SIG-M5 (cell line): ENCODE data around the gene MED27.
"Not testable (repeated sequence)": the region's sequence is repeated elsewhere in the genome, so short reads cannot be mapped to it uniquely, and the experiment has no call there.

ENCODE experiments used
- DNase-seq: peaks from one replicate; lab custom pipeline; 2025; lab: John Stamatoyannopoulos, UW

Gene MED27

DNA sequence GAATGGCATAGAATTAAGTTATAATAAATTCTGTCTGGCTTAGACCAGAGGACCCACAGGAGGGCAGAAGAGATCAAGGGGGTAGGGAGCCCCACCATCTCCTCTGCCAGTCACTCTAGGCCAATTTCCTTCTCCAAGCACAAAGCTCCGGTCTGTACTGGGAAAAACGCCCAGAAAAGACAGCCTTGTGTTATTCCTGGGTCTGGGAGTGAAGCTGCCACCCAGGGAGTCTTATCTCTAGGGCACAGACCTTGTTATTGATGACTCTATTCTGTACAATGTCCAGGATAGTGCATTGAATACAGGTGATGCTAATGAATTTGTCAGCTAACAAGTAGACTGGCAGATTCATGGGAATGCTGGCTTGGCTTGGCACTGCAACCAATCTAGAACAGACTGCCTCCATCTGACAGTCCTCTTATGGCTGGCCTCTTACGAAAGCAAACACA, 60.7 kb downstream of the MED27 start:
- no peak for DNase-seq

DNA sequence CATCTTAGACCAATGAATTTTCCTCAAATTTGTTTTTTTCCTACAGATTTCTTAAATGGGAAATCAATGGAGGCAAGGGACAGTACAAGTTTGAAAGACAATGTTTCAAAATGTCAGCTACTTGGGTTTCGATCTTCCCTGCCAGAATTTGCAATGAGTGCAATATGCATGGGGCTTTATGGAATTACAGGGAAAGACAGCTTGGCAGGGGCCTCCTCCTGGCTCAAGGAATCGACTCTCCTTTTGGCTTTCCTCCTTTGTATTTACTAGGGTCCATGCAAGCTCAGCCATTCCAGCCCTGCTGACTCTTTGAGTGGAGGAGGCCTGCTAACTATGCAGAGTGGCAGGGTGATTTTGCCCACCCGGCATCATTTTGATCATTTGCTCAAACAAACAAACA, 63.2 kb downstream of the MED27 start:
- DNase-seq: no peak

DNA sequence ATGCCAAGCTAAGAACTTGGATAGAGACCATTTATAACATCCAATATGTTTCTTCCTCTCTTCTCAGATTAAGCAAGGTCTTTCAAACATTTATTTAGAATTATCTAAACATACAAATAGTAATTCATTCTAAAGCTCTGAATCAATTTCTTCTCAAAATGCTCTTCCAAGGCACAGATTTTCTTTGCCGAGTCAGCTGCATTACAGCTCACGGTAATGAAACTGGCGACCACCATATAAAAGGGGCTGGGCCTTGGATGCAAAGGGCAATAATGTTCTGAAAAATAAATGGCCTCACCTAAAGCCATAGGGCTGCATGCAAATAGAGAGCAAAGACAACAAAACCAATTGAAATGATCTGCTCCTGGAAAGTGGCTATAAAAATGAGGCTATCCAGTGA, 63.8 kb downstream of the MED27 start:
- no peak for DNase-seq

DNA sequence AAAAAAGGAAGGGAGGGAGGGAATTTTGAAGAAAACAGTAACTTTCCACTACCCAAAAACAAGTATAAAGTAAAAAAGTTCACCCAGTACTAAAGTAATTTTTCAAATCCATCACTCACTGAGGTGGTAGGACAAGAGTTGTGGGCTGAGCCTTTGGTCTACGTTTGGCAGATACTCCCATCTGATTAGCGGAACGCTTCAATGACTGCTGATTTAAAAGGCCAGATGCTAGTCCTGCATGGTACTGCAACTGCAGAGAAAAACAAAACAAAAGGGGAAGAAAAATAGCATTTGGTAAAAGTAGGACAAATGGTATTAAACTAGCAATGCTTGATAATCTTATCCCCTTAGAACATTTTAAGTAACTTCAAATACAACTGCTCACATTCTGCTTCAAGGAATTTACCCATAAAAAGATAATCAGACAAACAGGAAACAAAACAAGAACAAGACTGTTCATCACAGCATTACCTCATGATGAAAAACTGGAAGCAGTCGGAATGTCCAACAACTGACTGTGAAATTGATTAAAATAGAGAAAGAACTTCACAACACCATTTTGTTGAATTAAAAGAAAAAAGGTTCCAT, 65.4 kb downstream of the MED27 start:
- no peak for DNase-seq

DNA sequence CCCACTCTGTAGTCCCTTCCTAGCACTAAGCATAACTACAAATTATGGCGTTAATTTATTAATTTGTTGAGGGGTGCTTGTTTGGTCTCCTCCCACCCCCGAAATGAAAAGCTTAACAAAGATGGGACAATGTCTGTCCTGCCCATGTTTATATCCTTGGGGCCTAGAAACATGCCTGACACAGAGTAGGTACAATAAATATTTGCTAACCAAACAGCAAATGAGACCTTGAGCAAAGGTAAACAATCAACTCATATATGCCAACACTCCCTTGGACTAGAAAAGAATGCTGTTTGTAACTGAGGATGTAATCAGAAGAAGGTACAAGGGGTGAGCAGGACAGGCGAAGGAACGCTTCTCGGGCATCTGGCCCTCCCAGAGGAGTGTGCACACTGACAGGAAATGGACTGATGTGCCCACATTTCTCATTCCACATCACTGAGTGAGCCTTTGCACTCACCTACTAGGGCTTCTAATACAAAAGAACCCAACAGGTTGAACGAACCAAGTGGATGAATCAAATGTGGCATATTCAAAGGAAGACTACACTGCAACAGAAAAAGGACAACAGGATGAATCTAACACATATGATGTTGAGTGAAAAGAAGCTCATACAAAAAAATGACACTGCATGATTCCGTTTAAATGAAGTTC, 66.8 kb downstream of the MED27 start:
- DNase-seq: no peak

DNA sequence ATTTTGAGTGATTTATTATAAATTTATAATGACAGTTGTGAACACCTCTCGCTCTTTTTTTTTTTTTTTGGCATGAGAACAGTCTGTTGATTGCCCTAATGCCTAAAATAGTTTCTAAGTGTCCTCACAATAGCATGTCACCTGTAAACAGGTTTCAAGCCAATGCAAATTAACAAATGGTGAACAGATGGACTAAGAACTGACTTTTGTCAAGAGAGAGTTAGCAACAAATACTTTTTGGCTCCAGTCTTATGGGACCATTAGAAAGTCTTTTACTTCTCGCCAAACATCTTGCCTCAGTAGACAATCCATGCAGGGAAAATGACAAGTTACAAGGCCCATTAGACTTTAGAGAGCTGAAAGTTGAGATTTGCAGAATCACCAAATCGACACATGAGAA, 67.8 kb downstream of the MED27 start:
- DNase-seq: no peak

DNA sequence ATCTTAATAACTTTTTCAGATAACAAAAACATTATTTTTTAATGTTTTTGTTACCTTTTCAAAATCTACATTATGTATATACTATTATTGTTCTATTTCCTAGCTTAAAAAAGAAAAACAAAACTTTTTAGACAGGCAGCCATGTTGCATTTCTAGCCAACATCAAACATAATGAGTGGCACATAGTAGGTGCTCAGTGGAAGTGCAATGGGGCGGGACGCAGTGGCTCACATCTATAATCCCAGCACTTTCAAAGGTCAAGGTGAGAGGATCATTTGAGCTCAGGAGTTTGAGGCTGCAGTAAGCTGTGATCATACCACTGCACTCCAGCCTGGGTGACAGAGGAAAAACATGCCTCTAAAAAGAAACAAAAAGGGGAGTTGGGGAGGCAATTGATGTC, 68.4 kb downstream of the MED27 start:
- no peak for DNase-seq

DNA sequence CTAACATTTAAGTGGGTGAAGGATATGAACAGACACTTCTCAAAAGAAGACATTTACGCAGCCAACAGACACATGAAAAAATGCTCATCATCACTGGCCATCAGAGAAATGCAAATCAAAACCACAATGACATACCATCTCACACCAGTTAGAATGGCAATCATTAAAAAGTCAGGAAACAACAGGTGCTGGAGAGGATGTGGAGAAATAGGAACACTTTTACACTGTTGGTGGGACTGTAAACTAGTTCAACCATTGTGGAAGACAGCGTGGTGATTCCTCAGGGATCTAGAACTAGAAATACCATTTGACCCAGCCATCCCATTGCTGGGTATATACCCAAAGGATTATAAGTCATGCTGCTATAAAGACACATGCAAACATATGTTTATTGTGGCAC, 69.5 kb downstream of the MED27 start:
- not testable (repeated sequence) for DNase-seq

DNA sequence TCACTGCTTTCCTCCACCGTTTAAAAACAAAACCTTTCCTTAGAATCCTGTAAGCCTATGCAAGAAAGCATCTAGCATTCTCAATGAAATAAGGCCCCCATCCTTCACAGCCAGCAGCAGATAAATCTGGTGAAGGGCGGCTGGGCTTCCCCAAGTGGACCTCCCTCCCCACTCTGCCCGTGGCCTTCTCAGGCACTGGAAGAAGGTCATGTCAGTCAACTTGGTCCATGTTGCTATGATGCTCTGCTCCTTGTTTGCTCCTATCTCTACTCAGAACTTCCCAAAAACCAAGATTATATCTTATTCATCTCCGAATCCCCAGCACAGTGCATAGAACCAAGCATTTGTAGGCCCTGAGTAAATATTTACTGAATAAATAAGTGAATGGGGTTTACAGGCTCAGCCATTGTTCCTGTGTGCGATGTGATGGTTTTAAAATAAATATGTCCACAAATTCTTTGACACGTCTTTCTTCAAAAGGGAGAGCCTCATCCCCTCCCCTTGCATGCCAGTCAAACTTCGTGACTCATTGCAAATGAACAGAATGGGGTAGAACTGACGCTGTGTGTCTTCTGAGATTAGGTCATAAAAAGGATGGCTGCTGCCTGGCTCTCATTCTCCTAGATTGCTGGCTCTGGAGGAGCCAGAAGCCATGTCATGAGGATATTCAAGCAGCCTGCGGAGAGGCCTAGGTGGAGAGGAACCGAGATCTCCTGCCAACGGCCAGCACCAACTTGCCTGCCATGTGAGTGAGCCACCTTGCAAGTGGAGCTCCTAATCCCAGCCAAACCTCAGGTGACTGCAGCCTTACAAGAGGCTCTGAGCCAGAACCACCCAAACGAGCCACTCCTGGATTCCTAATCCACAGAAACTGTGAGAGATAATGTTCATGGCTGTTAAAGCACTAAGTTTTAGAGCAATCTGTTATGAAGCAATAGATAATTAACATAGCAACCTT, 70.5 kb downstream of the MED27 start:
- no peak for DNase-seq

DNA sequence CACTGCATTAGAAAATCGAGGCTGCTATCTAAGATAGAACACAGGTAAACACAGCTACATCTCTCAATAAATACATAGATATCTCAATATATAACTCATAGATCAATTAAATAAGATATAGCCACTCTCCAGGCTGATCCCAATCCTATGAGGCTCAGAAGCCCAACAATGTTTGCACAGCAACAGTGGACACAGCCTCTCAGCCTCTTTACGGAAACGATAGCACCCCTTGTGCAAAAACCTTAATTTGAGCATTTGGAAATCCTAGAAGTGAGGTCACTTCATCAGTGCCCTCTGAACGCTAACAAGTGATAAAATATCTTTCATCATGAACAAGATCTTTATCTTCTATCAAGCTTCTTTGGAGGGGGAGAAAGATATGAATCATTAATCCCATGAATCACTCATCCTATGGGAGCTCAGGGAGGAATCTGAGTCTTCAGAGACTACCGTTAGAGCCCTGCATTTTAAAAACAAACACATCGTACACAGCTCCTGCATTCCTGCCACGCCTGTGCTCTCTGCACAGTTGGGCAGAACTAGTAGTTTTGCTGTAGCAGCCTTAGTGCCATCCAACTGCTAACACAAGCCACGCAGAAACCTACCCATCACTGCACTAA, 71.4 kb downstream of the MED27 start:
- DNase-seq: no peak

DNA sequence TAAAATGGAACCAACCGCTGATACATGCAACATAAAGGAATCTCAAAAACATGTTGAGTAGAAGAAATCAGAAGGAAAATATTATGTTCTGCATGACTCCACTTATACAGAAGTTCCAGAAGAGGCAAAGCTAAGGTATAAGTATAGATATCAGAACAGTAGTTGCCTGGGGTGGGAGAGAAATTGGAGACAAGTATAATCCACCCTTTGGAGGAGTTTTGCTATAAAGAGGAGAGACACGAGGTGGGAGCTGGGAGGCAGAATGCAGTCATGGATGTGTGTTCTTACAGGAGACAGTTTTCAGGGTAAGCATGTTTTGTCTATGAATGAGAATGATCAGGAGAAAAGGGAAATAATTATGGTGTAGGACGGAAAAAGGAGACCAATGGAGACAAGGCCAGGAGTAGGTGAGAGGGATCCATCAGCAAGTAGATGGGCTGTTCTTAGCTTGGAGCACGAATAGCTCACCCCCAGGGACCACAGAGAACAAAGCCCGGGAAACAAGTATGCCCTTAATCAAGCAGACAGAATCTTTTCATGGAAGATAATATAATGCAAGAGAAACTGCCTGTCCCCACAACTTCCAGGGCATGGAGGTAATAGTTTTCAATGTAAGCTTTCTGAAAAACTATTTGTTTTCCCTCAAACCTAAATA, 72.2 kb downstream of the MED27 start:
- DNase-seq: no peak

DNA sequence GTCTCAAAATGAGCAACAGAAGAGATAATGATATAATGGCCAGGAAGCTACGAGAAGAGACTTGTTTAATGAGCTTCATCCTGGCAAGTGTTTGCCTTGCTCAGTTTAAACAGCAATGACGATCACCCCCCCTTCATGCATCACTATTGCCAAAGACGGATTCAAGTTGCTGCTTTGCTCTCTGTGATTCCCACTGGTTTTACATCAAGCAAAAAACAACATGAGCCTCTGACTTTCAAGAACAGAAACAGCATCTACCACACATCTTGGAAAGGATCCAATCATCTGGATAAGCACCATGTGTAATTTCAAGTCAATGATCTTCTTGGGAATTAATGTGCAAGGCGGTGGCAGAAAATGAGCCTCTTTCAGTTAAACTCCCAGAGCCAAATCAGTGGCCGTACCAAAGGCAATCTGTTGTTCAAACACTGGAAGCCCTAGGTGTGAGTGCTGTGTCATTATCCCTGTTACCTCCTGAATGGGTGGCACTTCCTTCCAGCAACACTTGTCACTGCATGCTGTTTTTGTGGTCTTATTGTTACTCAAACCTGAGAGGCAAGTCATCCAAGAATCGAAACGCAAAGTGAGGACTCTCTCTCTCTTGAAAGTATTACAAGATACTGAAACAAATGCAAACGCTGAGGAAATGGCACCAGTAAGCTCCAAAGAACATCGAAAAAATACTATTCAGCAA, 72.8 kb downstream of the MED27 start:
- no peak for DNase-seq

DNA sequence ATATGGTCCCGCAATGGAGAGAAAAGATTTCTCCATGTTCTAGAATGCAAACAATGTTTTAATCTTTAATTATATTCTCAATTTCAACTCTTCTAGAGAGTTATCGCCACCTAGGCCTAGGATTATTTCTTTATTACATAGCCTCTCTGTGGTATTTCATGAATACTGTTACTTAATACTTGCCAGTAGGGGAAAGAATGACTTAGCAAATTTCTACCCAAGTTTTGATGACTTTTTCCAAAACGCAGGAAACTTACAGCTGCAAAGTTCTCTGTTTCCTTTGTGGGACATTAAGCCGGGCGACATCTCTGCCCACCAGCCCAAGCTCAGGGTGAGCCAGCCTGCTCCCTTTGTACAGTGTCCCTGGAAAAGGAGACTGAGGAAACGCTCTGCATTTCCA, 73.8 kb downstream of the MED27 start:
- no peak for DNase-seq

DNA sequence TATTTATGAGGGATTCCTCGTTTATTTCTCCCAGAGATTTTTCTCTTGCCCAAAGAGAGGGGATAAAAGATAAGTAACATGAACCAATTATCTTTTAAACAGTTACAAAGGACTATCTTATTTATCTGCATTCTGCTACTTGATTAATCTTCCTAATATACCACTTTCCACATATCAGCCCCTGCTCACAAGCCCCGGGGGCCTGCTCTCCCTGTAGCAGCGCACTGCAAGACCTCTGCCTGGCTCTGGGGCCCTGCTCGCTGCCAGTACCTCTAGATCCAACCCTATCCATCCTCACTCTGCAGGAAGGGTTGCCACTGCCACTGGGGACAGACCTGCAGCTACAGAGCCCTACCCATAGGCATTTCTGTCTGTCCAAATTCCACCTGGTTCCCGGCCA, 75.3 kb downstream of the MED27 start:
- DNase-seq: no peak

DNA sequence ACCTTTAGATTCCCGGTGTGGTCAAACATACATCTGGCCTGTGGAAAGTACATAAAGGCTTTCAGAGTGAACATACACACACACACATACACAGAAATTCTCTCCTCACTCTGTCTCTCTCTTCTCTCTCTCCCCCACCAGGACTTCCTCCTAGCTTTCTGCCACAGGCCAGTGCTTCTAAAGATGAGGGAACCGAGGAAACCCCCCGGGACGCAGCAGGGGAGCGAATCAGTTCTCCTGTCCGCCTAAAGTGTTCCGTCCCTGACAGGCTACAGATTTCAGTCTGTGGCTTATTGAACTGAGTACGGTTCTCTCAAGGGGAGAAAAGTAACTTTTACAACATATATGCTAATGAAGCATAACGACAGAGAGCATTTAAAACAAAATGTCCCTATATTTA, 75.8 kb downstream of the MED27 start:
- DNase-seq: no peak

DNA sequence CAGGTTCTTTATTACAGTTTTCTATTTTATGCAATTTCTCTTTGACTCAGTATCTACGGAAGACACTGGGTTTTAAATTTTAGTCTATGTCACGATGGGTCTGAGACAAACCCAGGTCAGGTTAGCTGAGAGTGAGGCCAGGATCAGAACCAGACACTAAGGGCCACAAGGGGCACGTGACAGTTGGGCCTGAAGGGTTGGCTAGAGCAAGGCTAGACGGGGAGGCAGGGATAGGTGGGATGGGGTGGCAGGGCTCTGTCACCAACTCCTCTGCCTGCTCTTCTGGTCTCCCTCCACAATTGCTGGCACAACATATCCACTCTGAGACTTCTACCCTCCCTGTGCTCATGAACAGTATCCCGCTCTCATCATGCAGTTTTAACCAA, 76.4 kb downstream of the MED27 start:
- no peak for DNase-seq

DNA sequence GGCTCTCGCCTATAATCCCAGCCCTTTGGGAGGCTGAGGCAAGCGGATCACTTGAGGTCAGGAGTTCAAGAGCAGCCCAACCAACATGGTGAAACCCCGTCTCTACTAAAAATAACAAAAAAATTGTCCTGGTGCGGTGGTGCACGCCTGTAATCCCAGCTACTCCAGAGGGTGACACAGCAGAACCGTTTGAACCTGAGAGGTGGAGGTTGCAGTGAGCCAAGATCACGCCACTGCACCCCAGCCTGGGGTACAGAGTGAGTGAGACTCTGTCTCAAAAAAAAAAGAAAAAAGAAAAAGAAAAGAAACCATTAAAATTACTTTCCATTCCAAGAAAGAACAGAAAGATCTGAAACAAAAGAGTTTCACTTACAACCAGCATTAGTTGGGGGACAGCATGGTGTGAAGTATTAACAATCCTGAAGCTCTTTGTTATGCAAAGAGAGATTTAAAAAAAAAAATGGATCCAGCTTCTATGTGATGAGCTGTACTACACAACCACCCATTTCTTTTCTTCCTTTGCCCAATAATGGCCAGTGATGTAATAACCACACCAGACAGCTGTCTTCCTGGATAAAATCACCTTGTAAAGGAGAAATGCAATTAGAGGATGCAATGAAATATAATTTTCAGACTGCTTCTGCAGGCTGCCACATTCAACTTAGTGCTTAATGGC, 76.9 kb downstream of the MED27 start:
- DNase-seq: no peak

DNA sequence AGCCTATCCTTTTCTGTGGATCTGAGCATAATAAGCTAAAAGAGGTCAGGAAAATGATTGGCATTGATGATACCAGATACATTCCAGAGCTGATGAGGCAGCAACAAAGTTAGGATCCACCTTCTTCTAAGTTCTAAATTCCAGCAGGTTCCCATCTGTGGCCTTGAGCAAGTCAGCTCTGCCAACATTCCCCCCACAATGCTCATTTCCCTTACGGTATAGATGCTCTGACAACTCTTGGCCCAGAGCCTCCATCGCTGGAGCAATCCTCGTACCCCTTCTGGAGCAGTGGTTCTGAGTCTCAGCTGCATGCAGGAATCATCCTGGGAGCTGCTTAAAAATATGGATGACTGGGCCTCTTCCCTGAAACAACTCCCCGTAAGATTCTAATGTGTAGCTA, 78.1 kb downstream of the MED27 start:
- DNase-seq: no peak

DNA sequence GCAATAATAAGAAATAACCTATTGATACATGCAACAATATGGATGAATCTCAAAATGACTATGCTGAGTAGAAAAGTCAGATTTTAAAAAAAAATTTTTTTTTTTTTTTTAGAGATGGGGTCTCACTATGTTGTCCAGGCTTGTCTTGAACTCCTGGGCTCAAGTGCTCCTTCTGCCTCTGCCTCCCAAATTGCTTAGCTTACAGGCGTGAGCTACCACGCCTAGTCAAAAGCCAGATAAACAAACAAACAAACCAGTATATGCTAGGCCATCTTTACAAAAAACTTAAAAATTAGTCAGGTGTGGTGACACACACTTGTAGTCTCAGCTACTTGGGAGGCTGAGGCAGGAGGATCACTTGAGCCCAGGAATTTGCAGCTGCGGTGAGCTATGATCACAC, 79.0 kb downstream of the MED27 start:
- no peak for DNase-seq

DNA sequence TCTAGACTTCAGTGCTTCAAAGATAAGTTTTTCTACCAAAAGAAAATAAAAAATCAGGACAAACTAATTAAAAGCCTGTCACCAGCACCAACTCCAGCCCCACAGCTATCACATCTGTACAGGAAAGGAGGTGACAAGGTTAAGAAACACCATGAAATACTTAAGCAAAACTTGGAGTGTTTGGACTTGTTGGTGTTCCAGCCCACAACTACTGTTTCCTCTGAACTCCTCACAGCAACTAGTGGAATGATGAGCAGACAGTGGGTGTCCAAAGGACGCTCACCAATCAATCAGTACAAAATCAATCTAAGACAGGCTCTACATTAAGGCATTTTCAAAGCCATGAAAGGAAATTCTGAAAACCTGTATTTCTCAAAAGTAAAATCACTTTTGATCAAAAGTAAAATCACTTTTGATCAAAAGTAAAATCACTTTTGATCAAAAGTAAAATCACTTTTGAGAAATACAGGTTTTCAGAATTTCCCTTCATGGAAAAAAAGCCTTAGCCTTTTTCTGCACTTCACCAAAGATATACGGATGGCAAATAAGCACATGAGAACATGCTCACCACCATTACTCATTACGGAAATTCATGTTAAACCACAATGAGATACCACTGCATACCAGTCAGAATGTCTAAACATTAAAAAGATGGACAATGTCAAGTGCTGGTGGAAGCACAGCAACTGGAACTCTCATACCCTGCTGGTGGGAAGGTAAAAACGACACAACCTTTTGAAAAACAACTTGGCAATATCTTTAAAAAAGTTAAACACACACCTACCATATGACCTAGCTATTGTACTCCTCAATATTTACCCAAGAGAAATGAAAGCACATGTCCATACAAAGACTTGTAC, 79.7 kb downstream of the MED27 start:
- no peak for DNase-seq
